GM18858 (cell line): ENCODE results near the gene GHDC.

Experiments used
- ATAC-seq: cut with Tn5 transposase; IDR thresholded peaks from one replicate; pipeline ENCODE4 v1.9.1; 2021; ENCODE audit not compliant: unreplicated experiment

GHDC gene

GRCh38 chr17:42183741-42184711 lies 10.3 kb downstream of the GHDC start:
- no peak for ATAC-seq

GRCh38 chr17:42182927-42183734 lies 11.2 kb downstream of the GHDC start:
- no peak for ATAC-seq

- no peak for ATAC-seq
These were observed 12.5 kb downstream of the GHDC start for GRCh38 chr17:42181851-42182207.

- ATAC-seq: no peak
These were observed 13.1 kb downstream of the GHDC start, which contains the start of gene KCNH4 for GRCh38 chr17:42180922-42181850. Gene KCNH4 (minus strand): TSS chr17:42181142. CDS start chr17:42180945, 197 bp downstream.

GRCh38 chr17:42180411-42180921 lies 13.8 kb downstream of the GHDC start:
- no peak for ATAC-seq

- ATAC-seq: no peak
These were observed 14.3 kb downstream of the GHDC start for GRCh38 chr17:42179911-42180410.

GRCh38 chr17:42179335-42179734 lies 15.0 kb downstream of the GHDC start:
- no peak for ATAC-seq

- no peak for ATAC-seq
These were observed 15.5 kb downstream of the GHDC start for GRCh38 chr17:42178817-42179216.

GRCh38 chr17:42177684-42178083 lies 16.6 kb downstream of the GHDC start:
- ATAC-seq: no peak

- no peak for ATAC-seq
These were observed 20.0 kb downstream of the GHDC start for GRCh38 chr17:42174126-42174783.

- no peak for ATAC-seq
These were observed 22.5 kb downstream of the GHDC start for GRCh38 chr17:42171831-42172230.

- no peak for ATAC-seq
These were observed 24.9 kb downstream of the GHDC start for GRCh38 chr17:42169351-42169750.

GRCh38 chr17:42167807-42168206 lies 26.5 kb downstream of the GHDC start:
- ATAC-seq: no peak

GRCh38 chr17:42166196-42166763 lies 28.0 kb downstream of the GHDC start:
- no peak for ATAC-seq

- ATAC-seq: no peak
These were observed 28.5 kb downstream of the GHDC start for GRCh38 chr17:42165751-42166150.

- no peak for ATAC-seq
These were observed 30.4 kb downstream of the GHDC start for GRCh38 chr17:42163696-42164407.

- ATAC-seq: no peak
These were observed 31.2 kb downstream of the GHDC start for GRCh38 chr17:42163113-42163512.

- ATAC-seq: no peak
These were observed 33.8 kb downstream of the GHDC start for GRCh38 chr17:42160531-42160910.
